ENCODE measurements around the gene TAGAP.

Gene TAGAP

DNA sequence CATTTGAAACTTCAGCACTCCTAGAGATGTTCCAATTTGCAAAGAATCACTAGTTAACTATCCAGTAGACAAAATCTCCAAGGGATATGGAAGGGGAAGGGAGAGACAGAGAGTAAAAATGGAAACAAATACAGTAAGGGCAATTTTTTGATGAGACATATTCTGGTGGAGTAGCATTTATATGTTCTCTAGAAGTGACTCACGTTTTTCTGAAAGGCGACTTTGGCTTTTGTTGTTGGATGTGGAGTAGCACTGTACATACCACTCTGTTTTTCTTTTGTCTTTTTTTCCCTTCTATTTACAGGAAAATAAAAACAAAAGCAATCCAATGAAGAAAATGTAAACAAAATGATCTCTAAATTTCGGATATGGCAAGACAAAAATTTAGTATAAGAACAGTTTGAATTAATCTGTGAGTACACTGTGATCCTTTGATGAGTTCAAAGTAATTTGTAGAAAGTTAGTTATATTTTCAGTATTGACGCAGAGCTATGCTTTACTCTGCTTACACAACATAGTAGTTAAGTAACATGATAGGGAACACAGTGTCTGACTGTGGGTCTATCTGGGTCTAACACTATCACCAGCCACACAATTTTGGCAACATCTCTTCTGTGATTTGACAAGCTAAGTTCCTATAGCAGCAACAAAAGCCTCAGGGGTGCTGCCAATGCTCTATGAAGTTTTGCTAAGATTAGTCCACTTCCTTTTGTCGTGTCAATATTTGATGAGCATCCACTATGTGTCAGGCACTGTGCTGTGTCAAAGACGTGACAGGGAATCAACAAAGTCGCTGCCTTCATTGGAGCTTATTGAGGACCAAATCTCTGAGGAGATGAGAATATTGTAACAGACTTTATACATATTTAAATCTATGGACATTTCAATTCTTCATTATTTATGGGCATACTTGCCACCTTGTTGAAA is 27.3 kb upstream of the TAGAP start:
- no peak for DNase-seq

DNA sequence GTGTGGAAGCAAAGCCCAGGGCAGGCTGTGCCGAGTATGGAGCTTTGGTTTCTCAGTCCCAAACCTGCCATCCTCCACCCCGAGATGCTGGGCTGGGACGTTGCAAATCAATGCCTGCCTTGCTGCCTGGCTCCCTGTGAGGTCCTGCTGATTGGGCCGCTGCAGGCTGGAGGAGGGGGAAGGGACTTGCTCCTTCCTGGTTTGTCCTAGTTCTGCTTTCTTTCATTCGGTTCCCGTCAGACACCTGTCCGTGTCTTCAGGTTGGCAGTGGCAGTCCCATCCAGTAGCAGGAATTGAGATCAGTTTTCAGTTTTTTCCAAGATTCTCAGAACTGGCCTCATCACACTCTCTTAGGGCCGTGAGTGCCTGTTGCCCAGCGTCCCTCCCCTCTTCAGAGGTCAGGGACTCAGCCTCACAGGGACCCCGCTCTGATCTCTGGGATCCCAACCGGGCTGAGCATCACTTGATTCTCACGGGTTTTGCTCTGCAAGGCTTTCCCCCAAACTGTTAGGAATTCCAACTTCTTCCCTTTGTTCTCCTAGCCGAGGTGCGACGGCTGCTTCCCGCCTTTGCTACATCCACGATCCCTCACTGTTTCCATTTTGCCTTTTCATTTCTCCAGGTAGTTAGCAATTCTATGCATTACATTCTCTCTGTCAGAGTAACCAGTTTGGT is 24.2 kb upstream of the TAGAP start:
- DNase-seq = no peak

DNA sequence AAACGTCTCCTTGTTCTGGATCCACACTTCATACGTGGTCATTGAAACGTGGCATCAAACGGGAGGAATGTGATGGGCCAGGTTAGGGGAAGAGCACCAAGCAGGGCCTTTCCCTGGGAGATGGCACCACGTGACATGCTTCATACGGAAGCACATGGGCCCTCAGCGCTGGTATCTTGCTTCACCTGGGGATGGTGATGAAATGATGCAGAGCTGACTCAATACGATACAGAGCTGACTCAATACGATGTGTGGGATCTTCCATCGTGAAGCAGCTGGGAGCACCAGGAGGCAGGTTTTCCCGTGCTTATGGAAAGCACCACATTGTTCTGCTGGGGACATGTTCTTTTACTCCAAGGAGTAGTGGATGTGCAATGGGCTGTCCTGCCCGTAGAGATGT is 22.5 kb upstream of the TAGAP start:
- DNase-seq = no peak

DNA sequence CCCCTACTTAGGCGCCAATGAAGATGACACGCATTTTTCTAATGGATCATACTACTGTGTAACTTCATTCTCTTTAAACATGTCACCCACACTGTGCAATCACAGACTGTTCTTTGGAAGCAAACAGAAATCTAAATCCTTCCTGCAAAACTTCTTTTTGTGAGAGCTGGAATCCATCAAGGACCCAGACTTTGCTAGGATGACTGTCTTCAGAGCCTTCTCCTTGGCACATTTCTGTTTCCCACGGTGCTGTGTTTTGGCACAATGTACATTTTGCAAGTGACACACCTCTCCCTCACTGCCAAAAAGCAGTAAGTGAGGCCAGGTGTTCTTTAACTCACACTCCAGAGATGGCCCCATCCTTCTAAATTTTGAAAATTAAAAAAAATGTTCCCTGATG is 21.7 kb upstream of the TAGAP start:
- no peak for DNase-seq

DNA sequence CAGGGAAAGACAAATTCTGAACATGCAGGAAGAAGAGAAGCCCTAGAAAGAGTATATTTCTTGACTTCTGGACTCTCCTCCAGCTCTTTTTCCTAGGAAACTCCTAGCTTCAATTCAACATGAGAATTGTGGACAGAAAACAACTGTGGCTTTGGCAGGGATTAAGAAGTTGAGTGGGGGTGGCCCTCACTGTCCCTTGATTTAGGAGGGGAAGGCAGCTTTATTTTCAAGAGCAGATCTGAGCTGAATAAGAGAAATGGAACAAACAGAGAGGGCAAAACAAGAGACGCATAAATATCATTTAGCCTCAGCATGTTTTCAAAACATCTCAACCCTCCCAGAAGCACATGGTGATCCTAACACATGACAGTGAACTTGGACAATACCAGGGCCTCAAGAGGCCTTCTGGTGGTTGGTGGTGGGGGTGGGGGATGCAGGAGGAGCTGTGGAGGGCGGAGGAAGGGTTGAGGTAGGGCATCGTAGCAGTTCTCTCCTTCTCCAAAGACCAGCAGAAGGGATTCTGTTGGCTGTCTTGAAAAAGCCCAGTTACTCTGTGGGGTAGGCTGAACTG is 21.1 kb upstream of the TAGAP start:
- no peak for DNase-seq

DNA sequence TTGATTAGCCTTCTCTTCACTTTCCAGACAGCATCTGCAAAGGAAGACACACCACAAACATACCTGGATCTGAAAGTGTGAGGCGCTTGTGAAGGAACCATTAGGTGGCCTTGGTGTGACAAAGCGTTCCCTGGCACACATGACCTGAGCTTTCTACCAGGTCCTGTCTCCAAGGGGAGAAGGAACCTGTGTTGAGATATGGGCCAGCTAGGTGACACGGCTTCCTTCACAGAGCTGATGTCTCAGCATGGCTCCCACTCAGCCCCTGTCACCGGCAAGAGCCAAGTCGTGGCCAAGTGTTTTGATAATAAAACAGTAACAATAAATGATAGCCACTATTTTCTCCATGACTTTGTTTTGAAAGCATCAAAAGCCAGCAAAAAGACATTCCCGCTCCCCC is 20.3 kb upstream of the TAGAP start:
- DNase-seq = no peak

DNA sequence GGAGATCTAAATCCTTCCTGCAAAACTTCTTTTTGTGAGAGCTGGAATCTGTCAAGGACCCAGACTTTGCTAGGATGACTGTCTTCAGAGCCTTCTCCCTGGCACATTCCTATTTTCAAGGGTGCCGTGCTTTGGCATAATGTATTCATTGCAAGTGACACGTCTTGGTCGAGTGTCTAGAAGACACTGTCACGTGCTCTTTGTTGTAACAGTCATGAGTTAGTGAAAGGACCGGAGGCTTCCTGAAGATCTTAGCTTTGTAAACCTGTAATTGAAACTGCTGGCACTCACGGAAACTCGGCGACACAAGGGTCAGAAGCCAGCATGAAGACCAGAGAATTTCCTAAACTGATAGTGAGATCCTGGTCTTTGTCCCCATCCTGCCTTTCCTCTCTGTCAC is 19.7 kb upstream of the TAGAP start:
- no peak for DNase-seq

DNA sequence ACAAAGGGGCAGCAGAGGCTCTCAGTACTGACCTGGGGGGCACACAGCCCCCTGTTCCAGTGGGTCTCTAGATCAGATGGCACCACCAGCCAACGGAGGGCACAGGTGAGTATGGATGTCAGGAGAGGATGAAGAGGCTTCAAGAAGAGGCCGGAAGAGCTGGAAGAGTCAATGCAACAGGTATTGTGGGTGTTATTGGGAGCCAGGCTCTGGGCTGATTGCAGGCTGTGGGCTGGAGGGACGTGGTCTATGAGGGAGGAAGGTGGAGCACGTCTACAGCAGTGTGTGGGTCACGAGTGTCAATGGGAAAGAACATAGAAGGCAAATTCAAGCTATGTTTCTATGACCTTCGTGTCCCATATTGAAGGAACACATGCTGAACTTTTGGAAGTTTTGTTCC is 18.8 kb upstream of the TAGAP start:
- no peak for DNase-seq

DNA sequence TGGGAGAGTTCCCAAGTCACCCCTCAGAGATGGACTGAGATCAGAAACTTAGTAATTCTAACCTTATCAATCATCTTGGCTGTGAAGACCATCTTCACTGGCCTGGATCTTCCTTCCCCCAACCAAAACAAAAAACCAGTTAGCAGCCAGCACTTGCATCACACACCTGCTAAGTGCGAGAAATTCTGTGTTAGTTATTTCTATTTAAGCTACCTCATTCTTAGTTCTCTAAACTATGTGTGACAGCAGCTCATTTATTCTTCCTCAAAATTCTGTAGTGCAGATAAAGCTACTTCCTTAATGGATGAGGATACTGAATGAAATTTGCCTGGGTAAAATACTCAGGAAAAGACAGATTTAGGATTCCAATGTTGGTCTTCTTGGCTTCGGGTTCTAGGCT is 18.2 kb upstream of the TAGAP start:
- DNase-seq = no peak

DNA sequence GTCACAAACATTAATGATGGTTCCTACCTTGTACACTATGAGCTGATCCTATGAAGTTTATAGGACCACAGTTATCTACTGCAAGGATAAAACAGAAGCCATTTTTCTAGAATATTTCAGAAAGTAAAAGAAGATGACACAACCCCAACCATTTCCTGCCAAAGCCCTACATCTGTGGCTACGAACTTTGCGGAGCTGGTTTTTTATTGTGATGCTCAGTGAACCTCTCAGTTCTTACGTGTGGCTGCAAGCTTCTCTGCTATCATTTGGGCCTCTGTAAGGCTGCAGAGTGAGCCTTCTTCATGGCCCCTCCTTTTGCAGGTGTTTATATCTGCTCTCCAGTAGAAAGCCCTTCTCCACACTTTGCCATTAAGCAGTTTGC is 17.8 kb upstream of the TAGAP start:
- DNase-seq = peak; percentile 25

DNA sequence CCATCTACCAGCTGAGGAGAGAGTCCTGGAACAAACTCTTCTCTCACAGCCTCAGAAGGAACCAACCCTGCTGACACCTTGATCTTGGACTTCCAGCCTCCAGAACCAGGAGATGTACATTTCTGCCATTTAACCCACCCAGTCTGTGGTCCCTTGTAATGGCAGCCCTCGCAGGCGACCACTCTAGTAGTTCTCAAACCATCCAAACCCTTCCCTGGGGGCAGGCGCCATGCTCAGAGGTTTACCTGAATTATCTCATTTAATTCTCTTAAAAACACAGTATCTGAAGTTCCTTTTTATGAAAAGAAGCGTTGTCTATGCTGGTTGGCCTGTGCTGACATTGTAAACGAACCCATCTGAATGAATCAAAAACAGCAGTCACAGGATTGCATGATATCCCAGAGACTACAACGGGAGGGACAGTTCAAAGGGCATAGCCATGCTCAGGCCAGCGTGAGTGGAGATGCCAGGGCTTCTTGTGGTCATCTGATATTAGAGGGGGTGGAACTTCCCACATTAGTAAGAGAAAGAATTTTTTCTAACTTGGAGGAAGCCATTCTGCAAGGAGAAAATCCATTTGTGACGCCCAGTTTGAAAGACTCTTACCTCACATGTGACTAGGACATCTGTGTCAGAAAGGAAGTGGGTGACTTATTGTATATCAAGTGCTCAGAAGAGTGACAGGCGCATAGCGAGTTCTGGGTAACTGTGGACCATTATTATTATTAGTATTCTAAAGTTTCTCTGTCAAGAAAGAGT is 17.2 kb upstream of the TAGAP start:
- no peak for DNase-seq

DNA sequence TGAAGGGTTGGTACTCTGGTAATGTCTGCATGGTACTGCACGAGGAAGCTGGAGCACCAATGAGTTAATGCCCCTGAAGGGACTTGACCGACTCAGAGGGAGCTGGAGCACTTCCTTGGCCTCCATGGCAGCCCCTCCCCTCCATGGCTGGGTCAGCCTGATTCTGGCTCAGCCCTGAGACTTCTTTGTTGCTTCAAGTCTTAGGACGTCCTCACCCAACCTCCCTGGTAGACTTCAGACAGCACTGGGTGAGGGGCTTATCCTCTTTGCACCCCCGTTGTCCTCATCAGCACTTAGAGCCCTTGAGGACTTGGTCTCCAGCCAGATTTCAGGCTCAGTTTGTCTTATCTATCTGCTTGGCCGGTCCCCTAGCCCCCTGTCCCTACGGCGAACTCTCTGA is 16.4 kb upstream of the TAGAP start:
- no peak for DNase-seq

DNA sequence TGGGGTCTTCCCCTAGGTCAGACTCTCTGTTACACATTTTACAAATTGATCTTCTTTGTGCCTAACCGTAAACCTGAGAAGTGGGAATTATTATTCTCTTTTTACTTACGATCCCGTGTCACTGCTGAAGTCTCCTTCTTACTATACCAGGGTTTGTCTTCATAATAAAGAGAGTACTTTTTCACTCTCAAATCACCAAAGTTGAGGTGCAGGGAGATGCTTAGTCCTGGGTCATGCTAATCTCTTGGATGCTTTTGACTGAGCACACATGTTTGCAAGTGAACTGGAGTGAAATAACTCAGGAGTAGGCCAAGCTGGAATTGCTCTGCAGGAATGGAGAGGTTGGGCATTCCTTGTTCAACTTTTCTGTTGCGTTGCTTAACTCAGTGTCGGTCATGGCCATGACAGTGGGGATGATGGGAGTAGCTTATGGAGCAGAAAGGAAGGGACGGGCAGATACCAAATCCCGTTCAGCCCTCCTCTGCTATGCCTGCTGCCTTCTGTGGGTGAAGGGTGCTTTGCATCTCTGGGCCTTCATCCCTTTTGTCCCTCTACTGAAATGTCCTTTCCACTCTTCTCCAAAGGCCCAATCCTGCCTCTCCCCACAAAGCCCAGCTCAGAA is 15.2 kb upstream of the TAGAP start:
- DNase-seq = no peak

DNA sequence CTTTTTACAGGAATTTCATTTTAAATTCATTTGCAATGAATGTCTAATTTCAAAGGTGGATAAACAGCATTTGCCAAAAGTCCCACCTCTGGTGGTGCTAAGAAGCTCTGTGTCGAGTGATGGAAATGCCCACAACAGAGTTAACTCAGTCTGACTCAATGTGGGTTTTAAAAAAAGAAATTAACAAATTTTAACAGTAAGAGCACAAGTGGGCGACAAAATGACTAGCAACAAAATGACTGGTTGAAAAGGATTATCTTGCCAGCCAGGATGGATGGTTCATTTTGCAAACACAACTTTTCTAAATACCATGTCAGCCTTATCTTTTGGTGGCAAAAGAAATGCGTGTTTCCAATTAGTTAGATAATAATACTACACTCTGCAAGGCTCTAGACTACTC is 14.3 kb upstream of the TAGAP start:
- no peak for DNase-seq

DNA sequence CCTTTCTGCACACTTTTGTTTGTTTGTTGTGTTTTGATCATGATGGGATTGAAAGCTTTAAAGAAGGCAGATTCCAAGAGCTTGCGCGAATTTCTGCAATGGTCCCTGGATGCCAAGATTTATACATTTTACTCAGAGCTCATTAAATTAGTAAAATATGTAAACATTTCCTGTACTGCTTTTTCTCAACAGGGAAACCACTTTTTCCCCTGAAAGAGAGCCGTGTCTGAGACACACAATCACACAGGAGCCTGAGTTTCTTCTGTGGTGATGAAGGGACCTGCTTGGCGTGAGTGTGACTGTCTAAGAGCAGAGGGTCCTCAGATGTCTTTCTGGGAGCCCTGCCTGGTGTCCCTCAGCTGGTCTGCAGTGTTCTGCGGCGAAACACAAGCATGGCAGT is 12.1 kb upstream of the TAGAP start:
- DNase-seq = no peak

DNA sequence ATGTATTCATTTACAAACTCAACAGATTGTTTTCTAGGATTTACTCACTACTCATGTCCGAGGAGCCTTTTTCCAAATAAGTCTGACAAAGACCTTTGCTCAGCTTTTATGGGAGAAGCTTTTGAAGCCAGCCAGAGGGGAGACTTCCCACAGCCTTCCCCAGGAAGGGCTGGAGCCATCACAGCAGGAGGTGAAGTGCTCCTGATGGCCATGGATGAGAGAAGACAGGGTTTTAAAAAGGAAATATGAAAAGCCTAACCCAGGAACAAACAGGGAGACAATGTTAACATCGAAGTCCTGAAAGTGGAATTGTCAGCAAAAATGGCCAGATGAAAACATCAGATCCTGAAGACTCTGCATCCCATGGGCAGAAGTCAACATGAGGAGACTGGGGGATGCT is 11.6 kb upstream of the TAGAP start:
- DNase-seq = no peak

DNA sequence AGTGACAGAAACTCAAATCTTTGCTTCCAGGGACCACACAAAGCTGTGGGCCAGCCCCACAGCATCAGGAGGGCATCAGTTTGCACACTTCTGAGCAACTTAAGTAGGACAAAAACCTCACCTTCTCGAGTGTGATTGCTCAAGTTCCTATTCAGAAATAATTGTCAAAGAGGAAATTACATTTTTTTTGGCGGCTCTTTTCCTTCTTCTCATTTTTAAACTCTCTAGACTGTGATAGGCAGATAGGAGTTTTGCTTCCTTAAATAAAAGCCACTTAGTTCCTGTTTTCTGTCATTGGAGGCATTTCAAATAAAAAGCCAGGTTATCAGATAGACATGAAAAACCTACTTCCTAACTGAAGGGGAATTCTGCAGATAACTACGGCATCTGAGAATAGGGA is 11.2 kb upstream of the TAGAP start:
- DNase-seq = no peak

DNA sequence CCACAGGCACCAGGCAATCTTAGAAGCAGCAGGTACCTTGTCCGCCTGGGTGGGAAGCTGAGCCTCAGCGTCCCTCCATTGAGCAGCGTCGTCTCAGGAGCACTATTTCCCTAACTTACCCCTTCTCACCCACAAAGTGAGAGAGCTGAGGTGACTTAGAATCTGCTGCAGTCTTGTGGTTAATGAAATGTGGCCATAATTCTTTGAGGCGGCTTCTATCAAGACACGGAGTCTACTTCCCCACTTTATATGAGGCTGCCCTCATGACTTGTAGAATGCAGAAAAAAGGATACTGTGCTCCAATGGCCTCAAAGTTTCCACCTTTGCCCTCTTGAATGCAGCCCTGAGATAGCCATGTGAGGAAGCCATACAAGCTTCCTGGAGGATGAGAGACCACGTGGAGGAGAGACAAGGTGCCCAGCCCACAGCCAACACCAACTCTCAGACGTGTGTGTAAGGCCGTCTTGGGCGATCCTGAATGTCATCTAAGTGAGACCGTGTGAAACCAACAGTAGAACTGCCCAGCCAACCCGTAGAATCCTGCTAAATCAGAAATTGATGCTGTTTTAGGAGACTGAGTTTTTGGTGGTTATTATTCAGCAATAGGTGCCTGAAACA is 9.1 kb upstream of the TAGAP start:
- no peak for DNase-seq

DNA sequence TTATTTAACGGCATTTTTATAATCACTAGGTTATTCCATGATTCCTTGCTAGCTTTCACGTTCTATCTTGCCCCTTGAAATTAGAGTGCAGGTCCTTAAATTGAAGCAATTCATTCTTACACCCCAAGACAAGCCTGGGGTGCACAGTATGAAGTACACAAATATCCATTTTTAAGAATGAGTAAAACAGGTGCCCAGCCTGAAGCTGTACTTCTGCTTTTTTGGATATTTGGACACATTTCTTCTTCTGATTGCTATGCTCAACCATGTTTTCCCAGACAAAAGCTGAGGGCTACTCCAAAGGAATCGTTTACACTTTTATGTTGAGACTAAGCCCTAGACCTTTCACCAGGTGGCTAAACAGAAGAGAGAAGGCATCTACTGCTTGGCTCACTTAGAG is 7.9 kb upstream of the TAGAP start:
- no peak for DNase-seq

DNA sequence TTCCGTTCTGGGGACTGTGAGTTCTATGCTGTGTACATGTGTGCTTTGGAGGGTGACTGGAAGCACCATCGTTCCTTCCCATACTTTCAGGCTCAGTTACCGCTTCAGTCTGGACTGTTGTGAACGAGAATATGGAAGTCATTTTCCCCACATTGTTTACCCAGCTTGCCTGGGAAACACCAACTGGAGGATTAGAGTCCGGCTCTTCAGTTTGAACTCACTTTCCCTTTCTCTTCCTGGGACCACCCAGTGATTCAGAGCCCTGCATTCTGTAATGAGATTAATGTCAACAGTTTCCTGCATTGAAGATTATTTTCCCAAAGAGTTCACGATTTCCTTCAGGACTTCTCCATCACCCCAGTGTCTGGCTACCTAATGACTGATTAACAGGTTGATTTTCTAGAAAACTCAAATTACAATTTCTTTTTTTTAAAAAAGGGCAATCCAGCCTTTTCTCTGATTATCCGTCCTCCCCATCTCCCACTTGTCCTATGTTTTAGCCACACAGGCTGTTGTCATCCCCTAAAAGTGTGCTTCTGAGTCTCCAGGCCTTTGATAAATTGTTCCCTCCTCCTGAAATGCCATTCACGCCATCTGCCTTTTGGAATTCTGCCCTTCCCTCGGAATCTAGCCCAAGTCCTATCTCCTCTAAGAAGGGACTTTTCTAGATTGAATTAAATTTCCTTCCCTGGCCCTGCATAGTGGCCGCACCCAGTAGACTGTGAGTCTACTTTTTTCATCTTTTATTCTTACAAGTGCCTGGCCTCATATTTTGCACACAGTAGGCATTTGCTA is 3.3 kb upstream of the TAGAP start:
- DNase-seq = no peak

DNA sequence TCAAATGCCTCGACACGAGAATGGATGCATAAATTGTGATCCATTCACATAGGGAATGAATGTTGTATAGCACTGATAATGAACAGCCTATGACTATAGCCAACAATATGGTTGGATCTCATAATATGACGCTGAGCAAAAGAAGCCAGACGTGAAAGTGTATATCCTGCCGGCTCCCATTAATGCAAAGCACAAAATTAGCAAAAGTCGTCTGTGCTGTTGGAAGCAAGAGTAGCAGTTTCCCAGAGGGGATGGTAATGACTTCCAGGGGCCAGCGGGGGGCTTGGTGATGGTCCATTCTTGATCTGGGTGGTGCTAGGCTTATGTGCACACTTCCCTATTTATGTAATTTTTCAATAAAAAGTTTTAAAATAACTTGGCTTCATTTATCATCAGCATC is 1.0 kb upstream of the TAGAP start:
- no peak for DNase-seq

DNA sequence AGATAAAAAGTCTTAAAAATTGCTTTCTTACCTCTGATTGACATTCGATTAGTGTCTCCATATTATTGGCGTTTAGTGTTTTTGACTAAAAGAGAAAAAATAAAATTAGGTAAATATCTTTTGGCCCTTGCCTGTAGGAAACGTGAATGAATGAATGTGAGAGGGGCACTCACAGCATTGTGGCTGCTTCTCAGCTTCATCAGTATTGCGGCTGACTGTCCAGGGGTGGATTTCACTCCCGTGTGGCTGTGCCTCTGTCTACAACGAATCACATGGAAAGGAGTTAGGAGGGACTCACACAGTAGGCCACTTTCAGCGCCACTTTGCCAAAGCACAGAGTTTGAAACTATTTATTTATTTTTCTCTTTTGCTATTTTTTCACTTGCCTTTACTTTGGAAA is 844 bp downstream of the TAGAP start:
- no peak for DNase-seq
